Hematopoietic multipotent progenitor cell treated with erythropoietin and hydrocortisone succinate and interleukin-3 and kit ligand, for 4 days (in vitro differentiated cells): ENCODE data around the gene DNAJC8.
A peak's percentile ranks its signal among the peaks of the same experiment; 100 is the strongest.

Experiments used
- DNase-seq: peaks from one replicate; pipeline ENCODE4 v3.0.0-alpha.2; 2015

DNAJC8 gene

DNA sequence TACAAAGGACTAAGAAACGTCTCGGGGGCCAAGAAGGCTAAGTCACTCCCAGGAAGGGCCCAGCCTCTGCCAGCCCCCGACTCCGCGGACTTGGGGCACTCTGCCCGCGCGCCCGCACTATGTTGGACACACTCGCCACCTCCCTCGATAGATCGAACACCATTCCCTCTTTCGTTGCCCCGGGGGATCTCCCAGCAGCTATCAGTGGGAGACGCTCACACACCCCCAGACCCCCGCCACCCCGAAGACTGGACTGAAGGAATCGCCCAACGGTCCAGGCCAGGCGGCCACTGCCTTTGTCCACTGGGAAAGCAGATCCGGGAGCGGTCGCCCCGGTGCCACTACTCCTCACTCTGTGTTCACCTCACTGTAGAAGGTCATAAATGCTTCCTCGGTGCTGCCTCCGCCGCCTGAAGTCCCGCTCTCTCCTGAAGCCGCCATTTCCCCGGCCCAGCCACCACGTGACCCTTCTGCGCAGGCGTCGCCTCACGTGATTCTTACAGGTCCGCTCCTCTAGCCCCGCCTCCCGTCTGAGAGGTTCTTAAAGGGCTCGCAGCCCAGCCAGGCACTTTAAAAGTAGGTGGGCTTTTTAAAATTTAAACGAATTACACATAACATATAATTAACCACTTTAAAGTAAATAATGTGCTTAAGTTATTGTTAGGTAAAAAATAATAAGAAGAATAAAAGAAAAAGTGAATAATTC lies at the start of gene DNAJC8:
Gene DNAJC8, minus strand, starts transcription at position 472 of the 706 bp plus-strand sequence. Its CDS starts 31 bp downstream, at position 441.
- DNase-seq: peak; percentile 98

DNA sequence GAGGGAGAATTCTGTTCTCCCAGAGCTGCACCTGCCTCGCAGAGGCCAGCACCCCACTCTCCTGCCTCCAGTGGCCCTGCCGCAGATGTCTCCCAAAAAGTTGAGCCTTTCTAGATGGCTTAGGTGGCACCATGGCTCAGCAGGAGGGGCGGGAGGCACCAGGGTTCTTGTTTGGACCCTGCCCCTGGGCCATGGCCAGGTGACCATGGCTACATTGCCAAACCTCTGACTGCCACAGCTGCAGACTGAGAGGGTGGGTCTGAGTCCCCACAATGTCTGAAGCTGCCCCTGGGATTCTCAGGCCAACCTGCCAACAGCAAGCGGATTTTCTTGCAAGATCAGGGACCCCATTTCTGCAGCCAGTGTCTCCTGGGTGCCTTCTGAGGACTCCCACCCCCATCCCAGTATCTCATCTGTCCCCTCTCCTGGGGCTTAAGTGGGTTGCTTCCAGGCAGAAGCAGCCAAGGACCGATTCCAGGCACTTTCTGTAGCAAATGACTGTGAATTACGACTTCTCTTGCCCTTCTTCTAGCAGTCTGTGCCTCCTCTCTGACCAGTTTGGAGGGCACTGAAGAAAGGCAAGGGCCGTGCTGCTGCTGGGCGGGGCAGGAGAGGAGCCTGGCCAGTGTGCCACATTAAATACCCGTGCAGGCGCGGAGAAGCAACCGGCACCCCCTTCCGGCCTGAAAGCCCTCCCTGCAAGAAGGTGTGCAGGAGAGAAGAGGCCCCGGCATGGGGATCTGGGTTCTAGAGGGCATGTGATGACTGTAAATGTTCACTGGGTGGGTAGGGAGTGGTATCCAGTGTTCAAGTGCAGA lies 49.0 kb upstream of the DNAJC8 start:
- DNase-seq: no peak

DNA sequence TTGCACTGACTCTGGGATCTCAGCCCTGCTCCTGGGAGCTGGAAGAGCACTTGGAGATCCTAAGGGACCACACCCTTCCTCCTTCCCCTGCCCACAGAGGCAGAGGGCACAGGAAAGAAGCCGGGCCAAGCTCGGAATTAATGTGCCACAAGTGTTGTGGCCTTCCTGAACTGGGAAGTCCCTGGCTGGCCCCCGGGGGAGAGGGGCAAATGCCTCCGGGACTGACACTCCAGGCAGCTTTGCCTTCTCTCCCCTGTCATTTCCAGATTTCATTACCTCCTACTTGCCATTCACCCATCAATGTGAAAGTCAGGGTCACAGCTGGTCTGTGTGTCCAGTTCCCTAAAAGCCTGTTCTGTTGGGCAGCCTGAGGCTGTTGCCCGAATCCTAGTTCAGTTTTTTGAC lies 48.1 kb upstream of the DNAJC8 start:
- no peak for DNase-seq

DNA sequence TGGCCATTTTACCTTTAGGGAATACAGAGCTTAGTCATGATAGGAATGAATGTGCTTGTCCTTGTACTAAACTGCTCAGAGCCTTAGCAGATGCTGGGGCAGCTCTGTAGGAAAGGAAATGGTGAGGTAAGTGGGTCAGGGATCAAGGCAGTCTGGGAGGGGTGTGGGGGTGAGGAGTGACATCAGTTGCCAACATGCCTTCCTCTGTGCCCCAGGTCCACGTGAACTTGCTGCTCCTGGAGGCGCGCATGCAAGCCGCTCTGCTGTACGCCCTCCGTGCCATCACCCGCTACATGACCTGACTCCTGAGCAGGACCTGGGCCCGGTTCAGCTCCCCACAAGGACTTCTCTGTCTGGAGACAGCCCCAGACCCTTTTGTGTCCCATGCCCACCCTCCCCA lies 47.7 kb upstream of the DNAJC8 start:
- no peak for DNase-seq

DNA sequence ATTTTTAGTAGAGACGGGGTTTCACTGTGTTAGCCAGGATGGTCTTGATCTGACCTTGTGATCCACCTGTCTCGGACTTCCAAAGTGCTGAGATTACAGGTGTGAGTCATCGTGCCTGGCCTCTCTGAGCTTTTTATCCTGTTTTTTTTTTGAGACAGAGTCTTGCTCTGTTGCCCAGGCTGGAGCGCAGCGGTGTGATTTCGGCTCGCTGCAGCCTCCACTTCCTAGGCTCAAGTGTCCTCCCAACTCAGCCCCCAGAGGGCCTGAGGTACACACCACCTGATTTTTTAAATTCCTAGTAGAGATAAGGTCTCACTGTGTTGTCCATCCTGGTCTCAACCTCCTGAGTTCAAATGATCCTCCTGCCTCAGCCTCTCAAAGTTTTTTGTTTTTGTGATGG lies 46.9 kb upstream of the DNAJC8 start:
- DNase-seq: no peak

DNA sequence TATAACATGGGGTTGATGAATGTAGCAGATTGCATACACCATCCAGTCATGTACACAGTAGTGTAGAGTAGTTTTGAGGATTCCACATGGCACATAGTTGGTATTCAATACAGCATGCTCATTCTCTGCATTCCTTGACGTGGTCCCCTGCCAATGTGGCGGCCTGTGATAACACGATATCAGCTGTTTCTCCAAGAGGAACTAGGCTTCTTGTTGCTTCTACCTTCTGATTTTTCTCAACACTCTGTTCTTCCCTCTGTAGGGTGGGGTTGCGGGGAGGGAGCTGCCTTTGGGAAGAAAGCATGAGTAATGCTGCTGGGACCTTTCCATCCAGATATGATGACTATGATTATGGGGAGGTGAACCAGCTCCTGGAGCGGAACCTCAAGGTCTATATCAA lies 45.9 kb upstream of the DNAJC8 start:
- peak; percentile 69 for DNase-seq

- no peak for DNase-seq
Observed at GRCh38 chr1:28273216-28273860, 40.5 kb upstream of the DNAJC8 start.

GRCh38 chr1:28272215-28272852 lies 39.5 kb upstream of the DNAJC8 start:
- no peak for DNase-seq

DNA sequence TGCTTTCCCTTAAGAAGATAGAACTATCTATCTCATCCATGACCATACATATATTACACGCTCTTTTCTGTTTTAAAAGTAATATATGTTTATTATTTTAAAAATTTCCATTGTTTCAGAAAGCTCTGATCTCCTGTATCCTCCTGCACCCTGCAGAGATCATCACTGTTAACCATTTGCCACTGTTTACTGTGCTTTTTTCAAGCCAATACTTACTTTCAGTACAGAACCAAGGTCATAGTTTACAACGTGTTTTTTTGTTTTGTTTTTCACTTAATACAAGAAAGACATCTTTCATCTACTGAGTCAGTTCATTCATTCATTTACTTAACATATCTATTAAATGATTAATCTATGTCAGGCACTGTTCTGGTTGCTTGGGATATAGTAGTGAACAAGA lies 36.7 kb upstream of the DNAJC8 start:
- no peak for DNase-seq

DNA sequence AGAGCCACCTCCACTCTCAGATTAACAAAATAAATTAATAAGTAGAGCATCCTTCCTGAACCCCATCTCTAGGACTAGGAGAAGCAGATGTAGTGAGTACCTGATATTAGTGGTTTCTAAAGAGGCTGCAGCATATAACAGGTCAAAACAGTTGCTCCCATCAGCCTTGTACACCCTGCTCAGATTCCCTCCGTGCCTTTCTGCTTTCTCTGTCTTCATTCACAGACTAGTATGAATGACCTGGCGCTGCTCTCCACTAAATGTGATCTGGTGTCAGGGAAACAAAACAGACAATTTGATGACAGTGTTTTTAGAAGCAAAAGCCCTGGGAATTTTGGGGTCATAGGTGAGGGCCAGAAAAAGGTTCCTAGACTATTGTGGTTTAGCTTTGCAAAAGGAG lies 34.8 kb upstream of the DNAJC8 start:
- DNase-seq: no peak

- peak; percentile 33 for DNase-seq
Observed at GRCh38 chr1:28266920-28267322, 34.1 kb upstream of the DNAJC8 start.

DNA sequence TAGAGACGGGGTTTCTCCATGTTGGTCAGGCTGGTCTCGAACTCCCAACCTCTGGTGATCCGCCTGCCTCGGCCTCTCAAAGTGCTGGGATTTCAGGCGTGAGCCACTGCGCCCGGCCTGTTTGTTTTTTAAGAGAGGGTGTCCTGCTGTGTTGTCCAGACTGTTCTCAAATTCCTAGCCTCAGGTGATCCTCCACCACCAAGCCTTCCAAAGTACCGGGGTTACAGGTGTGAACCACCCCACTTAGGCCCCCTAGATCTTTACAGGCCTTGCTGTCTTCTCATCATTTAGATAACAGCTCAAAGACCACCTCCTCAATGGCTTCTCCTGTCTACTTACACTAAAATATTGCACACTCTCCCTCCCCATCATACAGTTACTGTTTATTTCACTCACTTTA lies 32.7 kb upstream of the DNAJC8 start:
- no peak for DNase-seq

DNA sequence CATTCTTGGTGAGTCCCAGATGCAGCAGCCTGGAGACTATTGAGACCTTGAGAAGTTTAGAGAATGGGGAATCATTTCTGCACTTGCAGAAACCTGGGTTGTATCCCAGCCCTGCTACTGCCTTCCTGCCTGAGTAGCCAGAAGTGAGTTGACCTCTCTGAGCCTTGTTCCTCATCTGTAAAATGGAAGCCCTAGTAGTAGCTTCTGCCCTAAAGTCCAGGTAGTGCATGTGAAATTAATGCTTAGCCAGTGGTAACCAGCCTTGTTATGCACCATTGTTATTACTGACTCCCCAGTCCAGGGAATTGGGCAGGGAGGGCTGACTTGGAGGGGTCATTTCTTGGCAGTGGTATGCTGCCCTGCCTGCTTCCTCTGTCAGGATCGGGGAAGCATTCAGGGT lies 32.1 kb upstream of the DNAJC8 start:
- DNase-seq: no peak

DNA sequence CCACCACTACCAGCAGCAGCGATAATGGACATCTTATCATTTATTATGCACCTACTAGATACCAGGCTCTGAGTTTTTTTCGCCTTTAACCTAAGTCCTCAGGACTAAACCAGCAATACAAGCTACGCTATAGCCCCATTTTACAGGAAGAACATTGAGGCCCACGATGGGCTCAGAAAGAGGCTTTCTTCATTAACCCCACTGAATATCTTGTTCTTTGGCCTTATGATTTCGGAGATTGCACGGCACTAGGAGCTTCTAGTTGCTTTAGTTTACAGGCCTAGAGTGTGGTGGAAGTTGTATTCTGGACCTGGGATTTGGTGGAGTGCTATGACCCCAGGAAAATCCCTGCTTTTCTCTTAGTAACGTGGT lies 28.0 kb upstream of the DNAJC8 start:
- no peak for DNase-seq

DNA sequence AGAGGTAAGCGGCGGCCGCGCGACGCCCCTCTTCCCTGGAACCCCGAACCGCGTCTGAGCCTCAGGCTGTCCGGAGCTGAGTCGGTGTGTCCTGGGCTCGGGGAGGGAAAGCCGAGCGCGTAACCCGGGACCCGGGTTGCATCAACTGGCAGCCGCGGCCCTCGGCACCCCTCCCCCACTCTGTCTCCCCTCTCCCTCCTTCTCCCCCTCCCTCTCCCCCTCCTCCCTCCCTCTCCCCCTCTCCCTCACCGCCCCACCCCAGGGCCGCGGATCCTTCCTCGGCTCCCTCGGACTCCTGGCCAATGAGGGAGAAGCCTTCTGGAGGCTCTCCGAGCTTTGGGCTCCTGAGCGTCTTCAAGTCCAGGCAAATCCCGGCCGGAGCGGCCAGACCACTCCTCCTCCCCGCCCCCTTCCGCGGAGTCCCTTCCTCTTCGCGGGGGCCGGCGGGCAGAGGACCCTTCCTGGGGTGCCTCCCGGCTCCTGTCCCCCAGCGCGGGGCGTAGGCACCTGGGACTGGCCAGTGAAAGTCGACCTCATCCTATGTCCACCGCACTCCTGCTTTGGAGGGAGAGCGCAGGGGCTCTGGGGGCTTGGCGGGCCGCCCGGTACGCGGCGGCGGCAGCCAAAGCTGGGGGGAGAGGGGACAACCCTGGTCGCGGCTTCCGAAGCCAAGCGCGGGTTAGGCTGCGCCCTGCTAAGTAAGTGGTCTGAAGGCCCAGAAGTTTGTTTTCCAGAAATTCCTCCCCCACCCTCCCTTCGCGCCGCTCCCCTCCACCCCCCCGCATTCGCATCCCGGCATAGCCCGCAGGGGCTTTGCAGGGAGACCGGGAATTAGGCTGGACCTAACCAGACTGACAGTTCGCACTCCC lies 27.3 kb upstream of the DNAJC8 start:
- DNase-seq: peak; percentile 47

- peak; percentile 100 for DNase-seq
Observed at GRCh38 chr1:28259252-28259933, 26.6 kb upstream of the DNAJC8 start, which contains the start of gene SESN2. SESN2 (plus strand) TSS chr1:28259518; CDS start chr1:28259848, 330 bp downstream.

GRCh38 chr1:28258628-28259251 lies 25.9 kb upstream of the DNAJC8 start:
- DNase-seq: no peak

DNA sequence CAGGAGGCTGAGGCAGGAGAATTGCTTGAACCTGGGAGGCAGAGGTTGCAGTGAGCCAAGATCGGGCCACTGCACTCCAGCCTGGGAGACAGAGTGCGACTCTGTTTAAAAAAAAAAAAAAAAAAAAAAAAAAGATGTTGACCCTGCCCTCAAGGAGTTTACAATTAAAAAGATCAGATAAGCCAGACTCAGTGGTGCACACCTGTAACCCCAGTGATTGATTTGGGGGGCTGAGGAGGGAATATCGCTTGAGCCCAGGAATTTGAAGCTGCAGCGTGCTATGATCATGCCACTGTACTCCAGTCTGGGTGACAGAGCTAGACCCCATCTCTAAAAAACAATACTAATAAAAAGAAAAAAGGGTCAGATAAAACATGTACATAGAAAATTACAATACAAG lies 24.9 kb upstream of the DNAJC8 start:
- DNase-seq: no peak

- peak; percentile 78 for DNase-seq
Observed at GRCh38 chr1:28256197-28256827, 23.5 kb upstream of the DNAJC8 start.

DNA sequence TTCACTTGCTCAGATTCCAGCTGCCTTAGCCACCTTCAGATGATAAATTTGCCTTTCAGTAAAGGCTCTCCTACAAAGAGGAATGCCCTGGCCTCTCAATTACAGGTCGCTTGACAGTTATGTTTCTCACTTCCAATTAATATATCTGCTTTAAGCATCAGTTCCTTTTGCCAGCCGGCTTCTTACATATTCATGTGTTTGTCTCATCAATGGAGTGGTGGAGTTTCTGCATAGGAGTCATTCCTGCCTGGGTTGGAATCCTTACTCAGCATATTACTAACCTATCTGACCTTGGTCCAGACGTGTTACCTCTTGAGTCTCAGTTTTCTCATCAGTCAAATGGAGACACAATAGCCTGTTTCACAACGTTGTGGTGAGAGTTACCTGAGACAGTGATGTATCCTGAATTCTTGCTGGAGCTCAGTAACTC lies 17.1 kb upstream of the DNAJC8 start:
- no peak for DNase-seq
